Measurements from ENCODE around the gene ARTN. TPM values are rescaled to one million over a fixed set of nuclear protein-coding genes. Genes with fewer than 3 reads are reported as not detected.

ARTN gene
- total and polyA plus RNA-seq, 11 donors: 0.07 to 1.3 (median 0.23) TPM; not detected in 6

- peaks cover 0 to 14% (median 0%) of the 10 kb centered on the region in 12 donors for H3K4me1 ChIP-seq
- H3K9me3 ChIP-seq: no peaks in the 10 kb centered on the region
- DNase-seq (no peak), ATAC-seq (no peak)
- H3K27me3 ChIP-seq: no peaks in the 10 kb centered on the region
- H3K4me3 ChIP-seq: no peak overlapping the region
- 53 to 71% (median 70%) methylated on average over 2 to 3 of the region's 3 CpGs for WGBS, 4 donors
- peaks cover 0 to 94% (median 85%) of the 10 kb centered on the region in 9 donors for H3K36me3 ChIP-seq
- H3K27ac ChIP-seq: no peak overlapping the region
- TF ChIP-seq CTCF (IDR thresholded peaks at IDR 0.05): no peak
- intact Hi-C loops (cut with DNase I): no loop called here
Observed at GRCh38 chr1:43961692-43962091, 28.1 kb downstream of the ARTN start.

DNA sequence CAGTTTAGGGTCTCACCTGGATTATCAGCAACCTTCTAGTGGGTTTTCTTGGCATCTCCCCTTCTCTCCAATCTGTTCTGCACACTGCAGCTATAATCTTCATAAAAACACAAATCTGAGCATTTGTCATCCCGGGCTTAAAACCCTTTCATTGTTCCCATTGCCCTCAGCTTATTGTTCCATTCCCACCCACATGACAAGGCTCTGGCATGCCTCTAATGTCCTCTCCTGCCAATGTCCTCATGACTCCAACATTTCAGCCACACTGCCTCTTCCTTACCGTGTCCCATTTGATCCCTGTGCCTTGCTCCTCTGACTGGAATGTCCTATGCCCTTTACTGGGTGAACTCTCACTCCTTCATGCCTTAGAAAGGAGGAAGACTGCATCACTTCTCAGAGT lies 28.7 kb downstream of the ARTN start:
- peaks cover 0 to 14% (median 0%) of the 10 kb centered on the region in 12 donors for H3K4me1 ChIP-seq
- H3K4me3 ChIP-seq: no peak overlapping the region
- TF ChIP-seq CTCF (IDR thresholded peaks at IDR 0.05): no peak
- H3K9me3 ChIP-seq: no peaks in the 10 kb centered on the region
- no peak for ATAC-seq
- 66 to 82% (median 76%) methylated on average over 2 of the region's 2 CpGs for WGBS, 4 donors
- intact Hi-C loops (cut with DNase I): no loop called here
- DNase-seq: no peak
- H3K27me3 ChIP-seq: no peaks in the 10 kb centered on the region
- H3K36me3 ChIP-seq: peaks cover 0 to 94% (median 83%) of the 10 kb centered on the region in 9 donors
- H3K27ac ChIP-seq: no peak overlapping the region

- intact Hi-C loops (cut with DNase I): no loop called here
- DNase-seq (no peak), ATAC-seq (no peak)
- H3K27me3 ChIP-seq: no peaks in the 10 kb centered on the region
- H3K4me3 ChIP-seq: no peak overlapping the region
- peaks cover 0 to 14% (median 0%) of the 10 kb centered on the region in 12 donors for H3K4me1 ChIP-seq
- H3K9me3 ChIP-seq: no peaks in the 10 kb centered on the region
- no peak overlapping the region for H3K27ac ChIP-seq
- no peak for TF ChIP-seq CTCF (IDR thresholded peaks at IDR 0.05)
- no peak for TF ChIP-seq POLR2A (IDR thresholded peaks at IDR 0.05)
- WGBS, 4 donors: 90 to 100% (median 94%) methylated on average over 3 of the region's 3 CpGs
- H3K36me3 ChIP-seq: peaks cover 0 to 93% (median 76%) of the 10 kb centered on the region in 9 donors
Observed at GRCh38 chr1:43963006-43963405, 29.4 kb downstream of the ARTN start.

DNA sequence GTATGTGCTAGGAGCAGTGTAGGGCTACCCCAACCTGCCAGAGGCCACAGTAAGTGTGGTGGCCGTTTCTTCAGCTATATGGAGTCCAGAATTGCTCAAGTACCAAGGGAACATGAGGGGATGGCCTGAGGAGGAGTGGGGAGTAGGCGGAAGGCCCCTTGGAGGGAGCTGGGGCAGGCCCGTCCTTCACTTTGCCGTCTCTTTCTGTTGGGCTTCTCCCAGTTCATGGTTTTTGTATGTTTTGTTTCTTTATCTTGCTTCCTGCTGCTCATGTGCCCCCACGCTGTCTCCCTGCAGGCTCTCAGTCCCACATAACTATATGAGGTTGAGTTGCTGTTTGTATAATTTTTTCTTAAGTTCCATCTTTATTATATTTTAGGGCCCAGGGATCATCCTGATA lies 30.3 kb downstream of the ARTN start:
- Histone ChIP-seq H3K4me1 (peaks cover 0 to 14% (median 0%) of the 10 kb centered on the region in 12 donors), H3K27ac (no peak overlapping the region), H3K9me3 (no peaks in the 10 kb centered on the region), H3K4me3 (no peak overlapping the region), H3K27me3 (no peaks in the 10 kb centered on the region), H3K36me3 (peaks cover 0 to 85% (median 68%) of the 10 kb centered on the region in 9 donors)
- no peak for ATAC-seq
- intact Hi-C loops (cut with DNase I): no loop called here
- no peak for DNase-seq
- 74 to 89% (median 85%) methylated on average over 5 of the region's 5 CpGs for WGBS, 4 donors
- TF ChIP-seq POLR2A (IDR thresholded peaks at IDR 0.05) (no peak), CTCF (IDR thresholded peaks at IDR 0.05) (no peak)

Measured in heart left ventricle (tissue), 16 donors.